ENCODE measurements around the gene SYT1.

DNA sequence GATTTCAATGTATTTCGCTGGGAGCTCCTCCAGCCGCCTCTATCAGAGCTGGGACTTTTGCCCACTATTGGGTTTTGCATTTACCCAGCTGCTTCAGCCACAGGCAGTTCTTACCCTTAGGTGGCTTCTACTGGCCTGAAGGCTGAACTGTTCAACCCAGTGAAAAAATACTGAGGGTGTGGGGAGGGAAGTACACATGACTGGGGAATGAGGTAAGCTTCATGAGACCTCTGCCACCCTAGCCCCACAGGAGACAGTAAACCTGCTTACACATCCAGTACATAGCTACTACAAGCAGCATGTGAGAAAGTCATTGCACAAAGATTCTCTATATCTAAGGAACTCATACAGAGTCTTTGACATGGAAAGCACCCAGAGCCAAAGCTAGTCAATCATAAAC, 411.1 kb downstream of the SYT1 start:
- no peak for TF ChIP-seq FOXA1 (IDR thresholded peaks at IDR 0.05)
- TF ChIP-seq SP1 (IDR thresholded peaks at IDR 0.05), result no peak
- TF ChIP-seq TARDBP (IDR thresholded peaks at IDR 0.05), result no peak
- no peak for TF ChIP-seq ARNT (IDR thresholded peaks at IDR 0.05)
- TF ChIP-seq BHLHE40 (IDR thresholded peaks at IDR 0.05; ENCODE audit: borderline replicate concordance), result no peak
- TF ChIP-seq FOXM1 (IDR thresholded peaks at IDR 0.05; ENCODE audit: borderline replicate concordance), result no peak
- TF ChIP-seq SUZ12 (IDR thresholded peaks at IDR 0.05), result no peak
- TF ChIP-seq, protein P1, sequence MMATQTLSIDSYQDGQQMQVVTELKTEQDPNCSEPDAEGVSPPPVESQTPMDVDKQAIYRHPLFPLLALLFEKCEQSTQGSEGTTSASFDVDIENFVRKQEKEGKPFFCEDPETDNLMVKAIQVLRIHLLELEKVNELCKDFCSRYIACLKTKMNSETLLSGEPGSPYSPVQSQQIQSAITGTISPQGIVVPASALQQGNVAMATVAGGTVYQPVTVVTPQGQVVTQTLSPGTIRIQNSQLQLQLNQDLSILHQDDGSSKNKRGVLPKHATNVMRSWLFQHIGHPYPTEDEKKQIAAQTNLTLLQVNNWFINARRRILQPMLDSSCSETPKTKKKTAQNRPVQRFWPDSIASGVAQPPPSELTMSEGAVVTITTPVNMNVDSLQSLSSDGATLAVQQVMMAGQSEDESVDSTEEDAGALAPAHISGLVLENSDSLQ (IDR thresholded peaks at IDR 0.05), result no peak
- no peak for TF ChIP-seq L3MBTL2 (conservative IDR thresholded peaks at IDR 0.05)
